Adipocyte (in vitro differentiated cells): ENCODE results near the gene MRPL16.

Experiments used
- DNase-seq: peaks from one replicate; pipeline ENCODE4 v3.0.0-alpha.2; 2015; ENCODE audit warnings: low read depth
- H3K27me3 ChIP-seq: replicated peaks from 2 replicates; pipeline ENCODE4 v1.7.0; 2013; ENCODE audit warnings: mild to moderate bottlenecking, low read length, moderate library complexity; ENCODE audit not compliant: control insufficient read depth, insufficient read depth
- H3K36me3 ChIP-seq: 2 replicates; pipeline ENCODE4 v1.7.0; 2013; ENCODE audit warnings: low read length, mild to moderate bottlenecking, moderate library complexity; ENCODE audit not compliant: control insufficient read depth, insufficient read depth, severe bottlenecking
- H3K4me1 ChIP-seq: 2 replicates; pipeline ENCODE4 v1.7.0; 2013; ENCODE audit warnings: mild to moderate bottlenecking, low read length, moderate library complexity; ENCODE audit not compliant: control insufficient read depth, insufficient read depth
- H3K4me3 ChIP-seq: 2 replicates; pipeline ENCODE4 v1.7.0; 2013; ENCODE audit warnings: mild to moderate bottlenecking, low read length, moderate library complexity
- H3K9ac ChIP-seq: 2 replicates; pipeline ENCODE4 v1.7.0; 2013; ENCODE audit warnings: mild to moderate bottlenecking, low read length, moderate library complexity
- H3K9me3 ChIP-seq: 2 replicates; pipeline ENCODE4 v1.7.0; 2013; ENCODE audit warnings: mild to moderate bottlenecking, low read length, moderate library complexity; ENCODE audit not compliant: control insufficient read depth

Gene MRPL16

DNA sequence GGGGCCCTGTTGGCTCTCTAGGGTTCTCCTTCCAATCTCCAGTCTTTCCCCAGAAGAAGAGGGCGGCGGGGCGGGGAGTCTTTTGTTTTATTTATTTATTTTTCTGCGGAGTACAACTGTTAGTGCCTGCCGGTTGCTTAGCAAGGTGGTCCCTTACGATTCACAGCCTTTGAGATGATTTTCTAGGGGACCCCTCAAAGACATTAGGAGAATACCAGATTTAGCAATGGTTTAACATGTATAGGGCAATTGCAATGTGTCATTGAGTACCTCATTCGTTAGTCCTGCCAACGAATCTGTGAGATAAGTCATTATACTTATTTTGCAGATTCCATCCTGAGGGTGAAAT is 307 bp upstream of the MRPL16 start:
- peak overlapping the region; percentile 89 for H3K4me3 ChIP-seq
- H3K36me3 ChIP-seq, result peaks cover 24% of the 10 kb centered on the region
- DNase-seq, result no peak
- no peaks in the 10 kb centered on the region for H3K27me3 ChIP-seq
- H3K9ac ChIP-seq, result peak overlapping the region; percentile 91
- H3K4me1 ChIP-seq, result peaks cover 11% of the 10 kb centered on the region
- H3K9me3 ChIP-seq, result no peaks in the 10 kb centered on the region

DNA sequence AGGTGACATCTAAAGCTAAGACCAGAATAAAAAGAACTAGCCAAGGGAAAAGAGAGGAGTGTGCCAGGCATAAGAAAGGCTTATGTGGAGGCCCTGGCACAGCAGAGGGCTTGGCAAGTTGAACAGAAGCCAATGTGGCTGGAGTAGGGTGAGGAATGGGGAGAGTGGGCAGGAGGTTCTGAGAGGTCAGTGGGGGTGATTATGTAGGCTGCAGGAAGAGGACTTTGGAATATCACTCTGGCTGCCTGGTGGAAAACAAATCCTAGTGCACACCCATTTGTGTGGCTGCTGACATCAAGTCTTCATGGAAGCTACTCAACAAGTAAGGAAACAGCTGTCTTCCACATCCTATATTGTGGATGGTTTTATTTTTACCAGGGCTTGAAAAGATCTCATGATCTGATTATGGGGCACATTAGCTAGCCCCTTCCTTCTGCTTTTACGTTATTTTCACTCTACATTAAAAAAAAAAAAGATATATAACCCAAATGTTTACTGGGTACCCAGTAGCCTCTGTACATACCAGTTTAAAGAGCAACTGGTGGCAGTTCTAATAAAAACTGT is 3.4 kb downstream of the MRPL16 start:
- no peaks in the 10 kb centered on the region for H3K27me3 ChIP-seq
- H3K4me3 ChIP-seq, result no peak overlapping the region
- peaks cover 14% of the 10 kb centered on the region for H3K4me1 ChIP-seq
- H3K36me3 ChIP-seq, result peaks cover 43% of the 10 kb centered on the region
- no peaks in the 10 kb centered on the region for H3K9me3 ChIP-seq
- H3K9ac ChIP-seq, result no peak overlapping the region
- DNase-seq, result no peak

DNA sequence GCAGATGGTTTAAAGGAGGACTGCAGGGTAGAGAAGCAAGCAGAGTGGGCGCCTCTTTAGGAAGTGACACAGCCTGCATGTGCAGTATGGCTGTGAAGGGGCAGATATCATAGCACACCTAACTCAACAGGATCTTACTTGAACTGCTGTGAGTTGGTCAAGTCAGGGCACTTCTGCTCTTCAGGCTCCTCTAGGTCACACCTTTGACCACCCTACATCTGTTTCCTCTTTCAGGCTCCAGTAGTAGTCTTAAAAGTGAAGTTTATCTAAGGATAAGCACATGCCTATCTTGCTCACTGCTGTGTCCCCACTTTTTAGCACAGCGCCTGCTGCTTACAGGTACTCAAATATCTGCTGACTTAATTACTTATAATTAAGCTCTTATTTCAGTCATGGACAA is 6.5 kb downstream of the MRPL16 start:
- no peak overlapping the region for H3K9ac ChIP-seq
- peaks cover 5% of the 10 kb centered on the region for H3K4me1 ChIP-seq
- no peak overlapping the region for H3K4me3 ChIP-seq
- no peak for DNase-seq
- no peaks in the 10 kb centered on the region for H3K9me3 ChIP-seq
- peaks cover 47% of the 10 kb centered on the region for H3K36me3 ChIP-seq
- no peaks in the 10 kb centered on the region for H3K27me3 ChIP-seq

DNA sequence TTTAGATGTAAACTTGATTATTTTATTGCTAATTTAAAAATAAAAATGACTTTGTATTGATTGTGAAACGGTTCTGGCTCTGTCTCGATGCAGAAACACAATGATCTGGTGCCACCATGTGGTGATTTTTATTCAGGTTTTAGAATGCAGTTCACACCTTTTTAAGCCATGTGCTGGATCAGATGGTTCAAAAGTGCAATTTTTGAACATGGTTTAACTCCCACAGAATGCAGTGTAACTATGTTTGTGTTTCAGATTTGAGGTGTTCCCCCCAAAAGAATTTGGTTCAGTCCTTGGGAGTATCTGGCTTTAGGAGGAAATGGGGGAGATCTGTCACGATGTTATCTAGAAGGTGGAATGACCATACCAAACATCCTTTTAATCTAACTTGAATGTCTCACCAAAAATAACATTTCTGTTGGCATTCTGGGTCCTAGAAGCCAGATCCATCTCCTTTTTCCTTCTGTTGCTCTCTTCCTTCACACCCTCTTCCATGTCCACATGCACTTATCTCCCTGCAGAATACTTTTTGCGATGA is 7.9 kb downstream of the MRPL16 start:
- H3K9me3 ChIP-seq, result no peaks in the 10 kb centered on the region
- H3K9ac ChIP-seq, result no peak overlapping the region
- H3K4me3 ChIP-seq, result no peak overlapping the region
- H3K27me3 ChIP-seq, result no peaks in the 10 kb centered on the region
- peak; percentile 86 for DNase-seq
- peaks cover 42% of the 10 kb centered on the region for H3K36me3 ChIP-seq
- H3K4me1 ChIP-seq, result peaks cover 5% of the 10 kb centered on the region

DNA sequence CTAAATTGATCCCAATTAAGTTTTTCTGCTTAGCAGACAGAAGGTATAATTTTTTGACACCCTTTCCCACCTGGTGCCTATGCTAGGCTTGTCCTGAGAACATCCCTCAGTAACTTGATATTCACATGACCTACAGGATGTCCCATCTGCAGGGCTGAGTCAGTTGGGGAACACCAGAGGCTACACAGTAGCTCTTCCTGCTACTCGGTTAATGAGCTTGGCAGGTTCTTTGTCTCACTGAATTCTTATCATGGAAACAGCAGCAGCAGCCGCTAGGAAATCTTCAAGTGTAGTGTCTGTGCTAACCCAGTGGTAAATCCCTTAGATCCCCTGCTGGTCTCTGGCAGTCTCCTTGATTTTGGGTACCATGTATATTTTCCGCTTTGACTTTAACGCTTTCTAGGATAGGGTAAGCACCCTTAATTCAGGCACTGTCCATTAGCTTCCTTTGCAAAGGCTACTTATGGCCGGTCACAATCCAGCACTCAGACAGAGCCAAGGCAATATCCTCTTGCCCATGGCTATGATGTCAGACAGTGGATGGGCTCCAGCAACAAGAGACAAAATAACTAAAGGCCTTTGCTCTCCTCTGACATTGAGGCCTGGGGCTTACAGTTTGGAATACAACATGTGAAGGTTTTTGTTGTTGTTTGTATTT is 8.5 kb downstream of the MRPL16 start:
- Histone ChIP-seq H3K36me3 (peaks cover 42% of the 10 kb centered on the region), H3K9me3 (no peaks in the 10 kb centered on the region), H3K9ac (no peak overlapping the region), H3K4me1 (peaks cover 5% of the 10 kb centered on the region), H3K27me3 (no peaks in the 10 kb centered on the region), H3K4me3 (no peak overlapping the region)
- DNase-seq, result no peak

DNA sequence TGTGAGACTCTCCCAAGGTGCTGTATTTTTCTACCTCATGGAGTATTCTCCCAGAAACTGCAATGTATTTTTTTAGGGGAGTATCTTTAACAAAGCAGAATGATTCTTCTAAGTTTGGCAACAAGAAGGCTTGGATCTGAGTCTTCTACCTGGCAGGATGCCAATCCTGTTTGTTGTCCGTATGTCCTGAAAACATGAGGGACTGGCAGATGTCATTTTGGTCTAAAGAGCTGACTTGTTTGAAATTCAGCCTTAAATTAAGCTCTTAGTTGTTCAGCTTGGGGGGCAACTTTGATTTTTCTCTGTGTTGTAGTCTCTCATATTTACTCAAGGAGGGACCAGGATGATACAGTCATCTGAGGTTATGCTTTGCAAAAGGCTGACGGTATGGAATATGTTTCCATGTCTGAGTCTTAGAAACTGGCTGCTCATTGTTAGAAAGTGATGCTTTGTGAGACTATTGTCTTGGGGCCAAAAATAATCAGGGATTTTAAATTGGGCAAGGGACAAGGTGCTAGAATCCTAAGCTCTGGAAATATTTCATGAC is 9.3 kb downstream of the MRPL16 start:
- Histone ChIP-seq H3K9me3 (no peaks in the 10 kb centered on the region), H3K4me3 (no peak overlapping the region), H3K36me3 (peaks cover 41% of the 10 kb centered on the region), H3K27me3 (no peaks in the 10 kb centered on the region), H3K9ac (no peak overlapping the region), H3K4me1 (peaks cover 5% of the 10 kb centered on the region)
- no peak for DNase-seq

DNA sequence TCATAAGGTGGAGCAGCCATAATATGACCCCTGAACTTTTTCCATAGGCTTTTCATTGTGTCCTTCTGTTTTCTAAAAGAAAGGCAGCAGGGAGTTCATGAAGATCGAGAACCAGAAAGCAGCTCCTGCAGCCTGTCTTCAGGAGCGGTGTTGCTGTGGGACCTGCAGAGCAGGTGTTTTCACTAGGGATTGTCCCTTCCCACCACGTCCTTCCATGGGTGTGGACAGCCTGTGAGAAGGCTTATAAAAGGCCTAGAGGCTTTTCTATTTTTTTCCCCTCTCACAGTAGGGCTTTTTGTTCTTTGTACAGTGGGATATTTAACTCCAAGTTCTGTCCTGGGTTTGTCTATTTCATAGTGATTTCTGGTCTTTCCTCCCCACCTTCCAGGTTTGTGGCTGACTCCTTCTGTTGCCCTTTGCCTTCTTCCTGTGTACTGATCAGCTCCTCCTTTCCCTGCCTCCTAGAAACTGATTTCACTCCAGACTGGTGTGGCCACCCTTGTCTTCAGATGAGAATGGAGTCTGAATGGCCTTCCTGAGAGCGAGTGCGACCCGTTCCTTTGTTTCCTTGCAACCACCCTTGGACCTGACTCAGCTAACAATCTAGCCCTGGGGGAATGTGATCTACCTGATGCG is 10.1 kb downstream of the MRPL16 start:
- Histone ChIP-seq H3K4me1 (peaks cover 5% of the 10 kb centered on the region), H3K36me3 (peaks cover 41% of the 10 kb centered on the region), H3K9ac (no peak overlapping the region), H3K9me3 (no peaks in the 10 kb centered on the region), H3K4me3 (no peak overlapping the region), H3K27me3 (no peaks in the 10 kb centered on the region)
- no peak for DNase-seq

DNA sequence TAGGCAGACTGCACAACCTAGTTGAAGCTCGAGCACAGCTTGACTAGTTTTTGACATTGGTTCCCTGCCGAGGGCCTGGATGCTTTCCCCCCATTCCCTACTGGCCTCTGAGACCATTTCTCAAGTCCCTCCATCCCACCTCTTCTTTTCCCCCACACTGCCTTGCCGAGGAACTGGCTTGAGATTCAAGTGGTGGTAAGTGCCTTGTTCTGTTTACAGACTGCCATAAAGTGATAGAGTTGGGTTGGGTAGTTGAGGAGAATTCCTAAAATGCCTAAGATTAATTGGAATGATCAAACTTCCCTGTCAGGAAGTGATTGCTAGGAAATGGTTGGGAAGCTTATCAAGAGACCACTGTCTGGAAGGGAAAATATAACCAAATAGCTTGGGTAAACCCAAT is 16.2 kb downstream of the MRPL16 start:
- H3K4me1 ChIP-seq, result no peaks in the 10 kb centered on the region
- H3K9ac ChIP-seq, result no peak overlapping the region
- no peaks in the 10 kb centered on the region for H3K9me3 ChIP-seq
- DNase-seq, result no peak
- no peak overlapping the region for H3K4me3 ChIP-seq
- H3K27me3 ChIP-seq, result no peaks in the 10 kb centered on the region
- peaks cover 56% of the 10 kb centered on the region for H3K36me3 ChIP-seq

DNA sequence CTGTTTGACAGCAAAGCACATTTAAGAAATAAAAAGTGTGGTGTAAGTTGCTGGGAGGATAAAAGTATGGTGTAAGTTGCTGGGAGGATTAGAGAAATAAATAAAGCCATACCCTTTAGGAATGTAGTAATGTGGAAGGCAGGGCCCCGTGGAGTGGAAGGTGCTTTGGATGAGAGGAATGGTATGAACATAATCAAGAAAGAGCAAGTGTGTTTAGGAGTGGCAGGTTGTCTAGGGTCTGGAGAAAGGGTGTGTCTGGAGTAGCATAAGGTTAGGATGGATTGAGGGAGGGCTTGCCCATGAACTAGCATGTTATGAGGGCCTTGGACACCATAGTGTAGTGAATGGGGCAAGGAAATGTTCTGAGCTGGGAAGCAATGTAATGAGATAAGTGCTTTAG is 18.1 kb downstream of the MRPL16 start:
- Histone ChIP-seq H3K36me3 (peaks cover 58% of the 10 kb centered on the region), H3K4me1 (peaks cover 7% of the 10 kb centered on the region)

DNA sequence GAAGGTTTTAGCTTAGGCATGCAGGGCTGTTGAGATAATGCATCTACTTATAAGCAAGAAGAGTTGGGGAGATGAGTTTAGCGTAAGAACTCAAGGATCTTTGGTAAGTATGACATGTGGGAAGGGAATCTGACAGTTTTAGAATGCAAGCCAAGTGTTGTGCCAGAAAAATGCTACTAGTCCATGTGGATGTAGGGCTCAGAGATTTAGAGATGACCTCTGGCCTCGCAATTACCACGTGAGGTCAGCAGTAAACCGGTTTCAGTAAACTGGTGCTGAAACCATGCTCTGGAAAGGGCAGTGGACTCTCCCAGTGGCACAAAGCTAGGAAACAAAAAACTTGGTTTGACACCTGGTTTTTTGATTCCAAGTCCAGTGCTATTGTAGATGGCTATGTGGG is 18.9 kb downstream of the MRPL16 start:
- Histone ChIP-seq H3K9me3 (no peaks in the 10 kb centered on the region), H3K9ac (no peak overlapping the region), H3K4me1 (peaks cover 16% of the 10 kb centered on the region), H3K36me3 (peaks cover 50% of the 10 kb centered on the region), H3K4me3 (no peak overlapping the region), H3K27me3 (no peaks in the 10 kb centered on the region)
- DNase-seq, result no peak

More for the DNA sequence above, 18.1 kb downstream of the MRPL16 start:
- no peak overlapping the region for H3K4me3 ChIP-seq
- no peaks in the 10 kb centered on the region for H3K9me3 ChIP-seq
- DNase-seq, result no peak
- no peak overlapping the region for H3K9ac ChIP-seq
- no peaks in the 10 kb centered on the region for H3K27me3 ChIP-seq

DNA sequence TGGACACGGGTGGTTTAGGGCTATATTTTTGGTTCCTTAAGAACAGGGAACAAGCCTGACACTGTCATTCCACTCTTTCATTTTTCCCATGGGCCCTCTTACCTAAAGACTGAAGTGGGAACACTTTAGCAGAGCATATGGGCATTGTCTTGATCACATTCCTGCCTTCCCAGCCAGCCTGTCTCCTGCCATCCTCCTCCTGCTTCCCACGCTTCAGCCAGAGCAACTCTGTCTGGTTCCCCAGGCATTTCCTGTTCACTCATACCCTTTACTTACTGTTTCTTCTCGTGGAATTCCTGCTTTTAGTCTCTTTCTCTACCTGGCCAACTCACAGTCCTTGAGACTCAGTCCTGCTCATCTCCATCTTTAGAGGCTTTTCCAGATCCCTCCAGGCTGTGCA is 22.8 kb downstream of the MRPL16 start:
- Histone ChIP-seq H3K27me3 (no peaks in the 10 kb centered on the region), H3K9me3 (no peaks in the 10 kb centered on the region), H3K4me1 (peaks cover 19% of the 10 kb centered on the region), H3K9ac (no peak overlapping the region), H3K4me3 (no peak overlapping the region), H3K36me3 (peaks cover 13% of the 10 kb centered on the region)
- DNase-seq, result peak; percentile 55
